Hematopoietic multipotent progenitor cell treated with erythropoietin and hydrocortisone succinate and interleukin-3 and kit ligand, for 8 days (in vitro differentiated cells): ENCODE results near the gene CAPN12.
"Not testable (repeated sequence)": the region's sequence is repeated elsewhere in the genome, so short reads cannot be mapped to it uniquely, and the experiment has no call there.

ENCODE experiments used
- DNase-seq: peaks from one replicate; pipeline ENCODE4 v3.0.0-alpha.2; 2015

CAPN12 gene, protein sequence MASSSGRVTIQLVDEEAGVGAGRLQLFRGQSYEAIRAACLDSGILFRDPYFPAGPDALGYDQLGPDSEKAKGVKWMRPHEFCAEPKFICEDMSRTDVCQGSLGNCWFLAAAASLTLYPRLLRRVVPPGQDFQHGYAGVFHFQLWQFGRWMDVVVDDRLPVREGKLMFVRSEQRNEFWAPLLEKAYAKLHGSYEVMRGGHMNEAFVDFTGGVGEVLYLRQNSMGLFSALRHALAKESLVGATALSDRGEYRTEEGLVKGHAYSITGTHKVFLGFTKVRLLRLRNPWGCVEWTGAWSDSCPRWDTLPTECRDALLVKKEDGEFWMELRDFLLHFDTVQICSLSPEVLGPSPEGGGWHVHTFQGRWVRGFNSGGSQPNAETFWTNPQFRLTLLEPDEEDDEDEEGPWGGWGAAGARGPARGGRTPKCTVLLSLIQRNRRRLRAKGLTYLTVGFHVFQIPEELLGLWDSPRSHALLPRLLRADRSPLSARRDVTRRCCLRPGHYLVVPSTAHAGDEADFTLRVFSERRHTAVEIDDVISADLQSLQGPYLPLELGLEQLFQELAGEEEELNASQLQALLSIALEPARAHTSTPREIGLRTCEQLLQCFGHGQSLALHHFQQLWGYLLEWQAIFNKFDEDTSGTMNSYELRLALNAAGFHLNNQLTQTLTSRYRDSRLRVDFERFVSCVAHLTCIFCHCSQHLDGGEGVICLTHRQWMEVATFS

DNA sequence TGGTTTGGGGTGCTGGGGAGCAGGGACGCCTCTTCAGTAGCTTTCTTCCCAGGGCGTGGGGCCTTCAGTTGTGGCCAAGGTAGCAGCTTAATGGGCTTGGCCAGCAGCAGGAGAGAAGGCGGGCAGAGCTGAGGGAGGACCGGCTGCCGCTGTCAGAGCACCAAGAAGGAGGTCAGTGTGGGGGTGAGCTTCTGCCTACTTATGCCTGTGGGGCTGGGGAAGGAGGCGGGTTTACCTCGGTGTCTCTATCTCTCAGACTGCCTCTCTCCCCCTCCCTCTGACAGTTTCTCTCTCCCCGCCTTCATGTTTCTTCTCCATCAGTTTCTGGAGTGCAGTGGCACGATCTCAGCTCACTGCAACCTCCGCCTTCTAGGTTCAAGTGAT lies at the start of gene CAPN12:
TSS of gene CAPN12 (minus strand) at position 177 of the 384 bp plus-strand sequence. CDS start 309 bp downstream, outside the sequence.
- no peak for DNase-seq

DNA sequence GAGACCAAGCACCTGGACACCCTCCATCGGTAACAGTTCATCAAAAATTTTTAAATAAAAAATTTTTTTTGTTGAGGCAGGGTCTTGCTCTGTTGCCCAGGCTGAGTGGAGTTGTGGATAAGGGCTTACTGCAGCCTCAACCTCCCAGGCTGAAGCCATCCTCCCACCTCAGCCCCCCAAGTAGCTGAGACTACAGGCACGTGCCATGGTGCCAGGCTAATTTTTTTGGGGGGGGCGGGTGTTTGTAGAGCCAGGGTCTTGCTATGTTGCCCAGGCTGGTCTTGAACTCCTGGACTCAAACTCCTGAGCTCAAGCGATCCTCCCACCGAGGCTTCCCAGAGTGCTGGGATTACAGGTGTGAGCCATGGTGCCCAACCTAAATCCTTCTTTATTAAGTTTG lies 49.4 kb upstream of the CAPN12 start:
- no peak for DNase-seq

DNA sequence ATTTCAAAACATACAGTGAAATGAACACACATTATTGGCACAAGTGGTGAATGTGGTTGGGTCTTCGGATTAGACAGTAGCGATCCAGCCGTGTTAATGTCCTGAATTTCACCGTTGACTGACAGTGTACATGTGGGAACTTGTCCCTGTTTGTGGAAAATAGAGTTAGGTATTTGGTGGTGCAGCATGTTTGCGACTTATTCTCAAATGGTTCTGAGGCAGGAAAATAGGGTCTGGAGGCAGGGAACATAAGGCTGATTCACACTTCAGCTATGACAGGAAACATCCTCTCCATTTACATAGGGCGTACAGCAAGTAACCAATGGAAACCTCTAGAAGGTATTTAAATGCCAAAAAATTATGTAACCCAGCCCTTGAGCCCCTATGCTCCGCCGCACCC lies 48.9 kb upstream of the CAPN12 start:
- no peak for DNase-seq

DNA sequence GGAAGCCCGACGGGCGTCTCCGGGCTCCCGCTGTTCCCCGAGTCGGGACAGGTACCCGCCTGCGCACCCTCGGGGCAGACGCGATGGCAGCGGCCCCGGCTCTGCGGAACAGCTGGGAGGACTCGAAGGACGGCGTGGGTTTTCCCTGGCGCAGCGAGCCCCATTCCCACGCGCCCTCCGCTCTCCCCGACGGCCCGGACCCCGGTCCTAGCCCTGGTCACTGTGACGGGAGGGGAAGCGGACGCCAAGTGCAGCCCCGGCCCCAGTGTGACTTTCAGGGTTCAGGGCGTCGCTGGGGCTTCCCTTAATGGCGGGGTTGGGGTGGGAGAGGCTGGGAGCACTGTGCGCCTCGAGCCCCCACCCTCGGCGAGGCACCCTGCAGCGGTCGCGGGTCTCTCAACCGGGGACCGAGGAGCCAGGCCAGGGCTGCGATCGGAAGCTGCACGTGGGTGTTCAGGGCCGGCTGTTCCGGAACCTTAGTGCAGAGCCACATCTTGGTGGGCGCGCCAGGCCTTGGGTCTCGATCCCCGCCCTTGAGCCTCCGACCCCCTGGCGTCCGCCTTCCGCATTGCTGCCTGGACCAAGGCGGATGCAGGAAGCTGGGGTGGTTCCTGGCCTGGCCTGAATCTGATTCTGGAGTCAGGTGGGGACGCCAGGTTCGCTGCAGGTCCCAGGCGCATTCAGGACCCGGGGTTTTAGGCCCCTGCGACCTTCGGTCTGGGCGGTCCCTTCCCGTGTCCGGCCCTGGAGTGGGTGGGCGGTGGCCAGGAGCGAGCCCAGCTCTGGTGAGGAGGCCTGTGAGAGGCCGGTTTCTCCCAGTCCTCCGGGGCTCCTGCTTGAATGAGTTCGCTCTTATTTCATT lies 48.2 kb upstream of the CAPN12 start:
- DNase-seq, result peak; percentile 37

DNA sequence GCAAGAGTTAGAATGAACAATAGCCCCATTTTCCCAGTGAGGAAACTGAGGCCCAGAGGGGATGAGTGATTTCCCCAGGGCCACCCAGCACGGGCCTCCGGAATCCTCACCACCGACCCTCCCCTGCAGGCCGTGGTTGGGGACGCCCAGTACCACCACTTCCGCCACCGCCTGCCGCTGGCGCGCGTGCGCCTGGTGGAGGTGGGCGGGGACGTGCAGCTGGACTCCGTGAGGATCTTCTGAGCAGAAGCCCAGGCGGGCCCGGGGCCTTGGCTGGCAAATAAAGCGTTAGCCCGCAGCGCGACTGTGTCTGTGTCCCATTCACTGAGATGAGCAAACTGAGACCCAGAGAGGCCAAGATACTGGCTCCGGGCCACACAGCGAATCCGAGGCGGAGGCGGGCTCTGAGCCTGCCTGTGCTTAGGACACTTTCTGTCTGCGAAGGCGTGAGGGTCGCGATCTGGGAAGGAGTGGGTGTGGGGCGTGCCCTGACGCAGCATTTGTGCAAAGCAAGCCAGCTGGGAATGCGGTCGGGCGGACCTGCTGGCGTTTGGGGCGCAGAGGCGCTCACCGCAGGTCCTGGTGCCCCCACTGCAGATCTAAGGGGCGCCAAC lies 47.3 kb upstream of the CAPN12 start:
- not testable (repeated sequence) for DNase-seq

DNA sequence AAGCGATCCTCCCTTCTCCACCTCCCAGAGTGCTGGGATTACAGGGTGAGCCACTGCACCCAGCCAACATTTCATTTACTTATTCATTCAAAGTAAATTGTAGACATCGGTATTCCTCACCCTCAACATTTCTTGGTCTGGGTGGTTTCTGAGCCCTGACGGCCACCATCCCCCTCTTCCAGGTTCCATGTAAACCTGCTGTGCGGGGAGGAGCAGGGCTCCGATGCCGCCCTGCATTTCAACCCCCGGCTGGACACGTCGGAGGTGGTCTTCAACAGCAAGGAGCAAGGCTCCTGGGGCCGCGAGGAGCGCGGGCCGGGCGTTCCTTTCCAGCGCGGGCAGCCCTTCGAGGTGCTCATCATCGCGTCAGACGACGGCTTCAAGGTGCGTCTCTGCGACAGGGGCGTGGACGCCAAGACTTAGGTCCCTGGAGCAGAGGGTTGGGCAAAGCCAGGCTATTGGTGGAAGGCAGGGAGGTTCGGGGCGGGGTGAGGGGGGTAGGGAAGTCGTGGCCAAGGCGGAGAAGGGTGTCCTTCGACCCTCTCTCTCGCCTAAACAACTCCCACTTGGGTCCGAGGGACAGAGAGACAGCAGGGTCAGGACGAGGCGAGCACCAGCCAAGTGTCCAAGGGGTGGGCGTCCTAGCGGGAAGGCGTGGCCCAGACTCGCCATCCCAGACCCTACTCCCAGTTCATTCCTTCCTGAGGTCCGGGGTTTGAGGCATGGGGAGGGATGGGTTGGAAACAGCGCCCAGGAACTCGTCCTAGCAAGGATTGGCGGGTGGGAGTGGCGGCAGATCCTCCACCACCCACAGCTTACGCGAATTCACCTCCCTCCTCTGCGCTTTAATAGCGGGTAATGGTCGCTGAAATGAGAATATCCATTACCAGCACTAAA lies 46.5 kb upstream of the CAPN12 start:
- DNase-seq, result not testable (repeated sequence)

DNA sequence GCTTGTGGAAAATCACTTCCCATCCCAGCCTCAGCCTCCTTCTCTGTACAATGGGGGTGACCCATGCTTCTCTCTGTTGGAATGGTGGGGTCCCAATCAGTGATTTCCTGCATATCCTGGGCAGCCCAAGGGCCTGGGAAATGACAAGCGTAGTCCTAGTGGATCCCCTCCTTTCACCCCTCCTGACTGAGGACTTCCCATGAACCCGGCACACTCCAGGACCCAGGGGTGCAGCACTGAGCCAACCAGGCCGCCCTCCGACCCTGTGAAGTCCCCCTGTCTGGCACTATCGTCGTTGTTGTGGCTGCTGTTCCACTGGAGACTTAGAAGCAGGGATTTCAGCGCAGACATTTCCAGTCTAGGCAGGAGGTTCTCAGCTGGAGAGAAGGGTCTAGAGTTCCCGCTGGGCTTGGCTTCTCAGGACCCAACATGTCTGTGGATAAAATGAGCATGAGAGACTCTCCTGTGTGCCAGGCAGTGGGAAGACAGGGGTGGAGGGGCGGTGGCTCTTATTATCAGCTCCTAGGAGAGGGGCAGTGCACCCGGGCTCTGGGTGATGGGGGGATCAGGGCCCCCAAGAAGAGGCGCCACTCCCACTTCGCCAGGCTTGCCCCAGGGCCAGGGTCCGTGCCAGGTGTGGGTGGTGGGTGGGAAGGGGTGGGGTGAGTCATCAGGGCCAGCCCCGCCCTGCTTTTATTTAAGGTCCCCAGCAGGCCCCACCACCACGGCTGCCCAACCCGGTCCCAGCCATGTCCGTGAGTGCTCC lies 44.4 kb upstream of the CAPN12 start, which contains the start of gene LGALS7B:
TSS of gene LGALS7B (plus strand) at position 723 of the 766 bp plus-strand sequence. CDS start at position 750, 27 bp downstream.
- DNase-seq, result no peak

DNA sequence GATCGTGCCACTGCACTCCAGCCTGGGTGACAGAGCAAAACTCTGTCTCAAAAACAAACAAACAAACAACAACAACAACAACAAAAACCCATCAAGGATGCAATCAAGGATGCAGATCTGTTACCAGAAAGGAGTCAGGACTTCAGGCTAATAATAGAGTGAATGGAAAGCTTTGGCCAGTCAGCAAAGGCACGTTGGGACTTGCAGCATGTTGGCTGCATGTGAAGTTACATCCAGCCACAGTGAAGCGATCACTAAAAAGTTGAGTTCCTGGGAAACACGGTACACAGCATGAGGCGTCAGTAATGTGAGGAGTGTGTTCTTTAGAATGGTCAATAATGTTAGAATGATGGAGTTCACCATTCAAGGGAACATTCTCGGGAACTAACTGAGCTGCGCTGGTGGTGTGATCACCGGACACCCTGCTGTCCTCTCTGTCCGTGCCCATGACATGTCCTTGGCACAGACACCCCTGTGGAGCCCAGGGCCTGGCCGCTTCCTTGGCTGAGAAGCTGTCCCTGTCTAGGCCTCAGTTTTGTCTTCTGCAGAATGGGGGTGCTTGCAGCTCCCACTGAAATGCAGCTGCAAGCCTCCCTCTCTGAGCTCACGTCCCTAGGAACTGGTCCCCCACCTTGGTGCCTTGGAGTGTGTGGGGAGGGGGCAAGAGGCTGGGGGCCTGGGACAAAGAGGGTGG lies 42.4 kb upstream of the CAPN12 start:
- DNase-seq, result no peak

DNA sequence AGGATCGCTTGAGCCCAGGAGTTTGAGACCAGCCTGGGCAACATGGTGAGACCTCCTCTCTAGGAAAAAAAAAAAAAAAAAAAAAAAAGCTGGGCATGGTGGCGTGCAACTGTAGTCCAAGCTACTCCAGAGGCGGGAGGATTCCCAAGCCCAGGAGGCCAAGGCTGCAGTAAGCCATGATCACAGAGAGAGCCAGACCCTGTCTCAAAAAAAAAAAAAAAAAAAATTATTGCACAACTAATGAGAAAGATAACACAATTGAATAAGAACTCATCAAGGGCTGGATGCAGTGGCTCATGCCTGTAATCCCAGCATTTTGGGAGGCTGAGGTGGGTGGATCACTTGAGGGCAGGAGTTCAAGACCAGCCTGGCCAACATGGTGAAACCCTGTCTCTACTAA lies 41.8 kb upstream of the CAPN12 start:
- DNase-seq, result not testable (repeated sequence)

DNA sequence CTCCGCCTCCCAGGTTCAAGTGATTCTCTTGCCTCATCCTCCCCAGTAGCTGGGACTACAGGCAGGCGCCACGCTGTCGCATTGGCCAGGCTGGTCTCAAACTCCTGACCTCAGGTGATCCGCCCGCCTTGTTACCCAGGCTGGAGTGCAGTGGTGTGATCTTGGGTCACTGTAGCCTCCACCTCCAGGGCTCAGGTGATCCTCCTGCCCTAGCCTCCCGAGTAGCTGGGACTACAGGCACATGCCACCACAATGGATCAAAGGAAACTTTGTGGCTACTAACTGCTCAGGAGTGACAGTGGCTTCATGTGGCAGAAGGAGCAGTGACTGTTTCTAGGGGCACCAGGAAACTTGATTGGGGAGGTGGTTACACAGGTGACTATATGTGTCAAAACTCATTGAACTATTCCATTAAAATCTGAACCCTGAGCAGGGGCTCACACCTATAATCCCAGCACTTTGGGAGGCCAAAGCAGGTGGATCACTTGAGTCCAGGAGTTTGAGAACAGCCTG lies 41.0 kb upstream of the CAPN12 start:
- no peak for DNase-seq

DNA sequence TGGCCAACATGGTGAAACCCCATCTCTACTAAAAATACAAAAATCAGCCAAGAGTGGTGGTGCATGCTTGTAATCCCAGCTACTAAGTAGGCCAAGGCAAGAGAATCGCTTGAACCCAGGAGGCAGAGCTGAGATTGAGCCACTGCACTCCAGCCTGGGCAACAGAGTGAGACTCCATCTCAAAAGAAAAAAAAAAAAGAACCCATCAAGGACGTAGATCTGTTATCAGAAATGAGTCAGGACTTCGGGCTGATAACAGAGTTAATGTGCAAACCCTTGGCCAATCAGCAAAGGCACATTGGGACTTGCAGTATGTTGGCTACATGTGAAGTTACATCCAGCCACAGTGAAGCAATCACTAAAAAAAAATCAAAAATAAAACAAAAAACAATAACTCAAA lies 40.0 kb upstream of the CAPN12 start:
- DNase-seq, result peak; percentile 28

DNA sequence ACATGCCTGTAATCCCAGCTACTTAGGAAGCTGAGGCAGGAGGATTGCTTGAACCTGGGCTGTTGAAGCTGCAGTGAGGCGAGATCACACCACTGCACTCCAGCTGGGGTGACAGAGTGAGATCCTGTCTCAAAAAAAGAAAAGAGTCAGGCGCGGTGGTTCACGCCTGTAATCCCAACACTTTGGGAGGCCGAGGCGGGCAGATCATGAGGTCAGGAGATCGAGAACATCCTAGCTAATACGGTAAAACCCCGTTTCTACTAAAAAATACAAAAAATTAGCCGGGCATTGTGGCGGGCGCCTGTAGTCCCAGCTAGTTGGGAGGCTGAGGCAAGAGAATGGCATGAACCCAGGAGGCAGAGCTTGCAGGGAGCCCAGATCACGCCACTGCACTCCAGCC lies 37.9 kb upstream of the CAPN12 start:
- not testable (repeated sequence) for DNase-seq

DNA sequence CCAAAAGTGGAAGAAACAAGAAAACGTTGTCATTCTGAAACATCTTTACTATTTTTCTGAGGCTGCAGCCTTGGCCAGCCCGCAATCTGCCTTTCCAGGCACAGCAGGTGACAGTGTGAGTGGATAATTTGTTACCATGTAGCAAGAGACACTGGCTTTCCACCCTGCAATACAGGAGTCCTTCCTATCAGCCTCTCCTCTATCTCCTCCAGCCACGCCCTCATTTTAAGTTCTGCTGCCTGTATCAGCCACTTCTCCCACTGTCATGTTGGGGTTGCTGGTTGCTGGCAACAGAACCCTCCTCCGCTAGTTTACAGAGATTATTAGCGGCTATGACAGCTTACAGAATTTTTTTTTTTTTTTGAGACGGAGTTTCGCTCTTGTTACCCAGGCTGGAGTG lies 36.8 kb upstream of the CAPN12 start:
- DNase-seq, result peak; percentile 88

DNA sequence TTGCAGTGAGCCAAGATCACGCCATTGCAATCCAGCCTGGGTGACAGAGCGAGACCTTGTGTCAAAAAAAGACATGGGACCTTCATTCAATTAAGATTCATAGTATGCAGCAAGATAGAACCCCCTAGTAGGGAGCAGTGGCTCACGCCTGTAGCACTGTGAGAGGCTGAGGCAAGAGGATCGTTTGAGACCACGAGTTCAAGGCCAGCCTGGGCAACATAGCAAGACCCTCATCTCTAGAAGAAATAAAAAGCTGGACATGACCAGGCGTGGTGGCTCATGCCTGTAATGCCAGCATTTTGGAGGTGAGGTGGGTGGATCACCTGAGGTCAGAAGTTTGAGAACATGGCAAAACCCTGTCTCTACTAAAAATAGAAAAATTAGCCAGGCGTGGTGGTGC lies 36.2 kb upstream of the CAPN12 start:
- no peak for DNase-seq

DNA sequence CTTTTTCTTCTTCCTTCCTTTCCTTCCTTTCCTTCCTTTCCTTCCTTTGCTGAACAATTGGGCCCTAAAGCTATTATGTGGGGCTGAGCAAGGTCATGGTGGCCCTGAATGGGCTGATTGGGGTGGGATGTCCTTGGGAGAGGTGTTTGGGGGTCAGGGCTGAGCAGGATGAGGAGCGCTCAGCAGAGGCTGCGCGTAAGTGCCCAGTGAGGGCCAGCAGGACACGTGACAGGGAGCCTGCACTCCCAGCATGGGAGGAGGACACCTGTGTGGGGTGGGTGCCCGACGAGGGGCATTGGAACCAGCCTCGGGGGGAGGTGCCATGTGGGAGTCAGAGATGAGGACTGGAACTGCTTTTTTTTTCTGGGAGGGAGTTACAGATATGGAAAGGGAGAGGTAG lies 34.5 kb upstream of the CAPN12 start:
- DNase-seq, result no peak

DNA sequence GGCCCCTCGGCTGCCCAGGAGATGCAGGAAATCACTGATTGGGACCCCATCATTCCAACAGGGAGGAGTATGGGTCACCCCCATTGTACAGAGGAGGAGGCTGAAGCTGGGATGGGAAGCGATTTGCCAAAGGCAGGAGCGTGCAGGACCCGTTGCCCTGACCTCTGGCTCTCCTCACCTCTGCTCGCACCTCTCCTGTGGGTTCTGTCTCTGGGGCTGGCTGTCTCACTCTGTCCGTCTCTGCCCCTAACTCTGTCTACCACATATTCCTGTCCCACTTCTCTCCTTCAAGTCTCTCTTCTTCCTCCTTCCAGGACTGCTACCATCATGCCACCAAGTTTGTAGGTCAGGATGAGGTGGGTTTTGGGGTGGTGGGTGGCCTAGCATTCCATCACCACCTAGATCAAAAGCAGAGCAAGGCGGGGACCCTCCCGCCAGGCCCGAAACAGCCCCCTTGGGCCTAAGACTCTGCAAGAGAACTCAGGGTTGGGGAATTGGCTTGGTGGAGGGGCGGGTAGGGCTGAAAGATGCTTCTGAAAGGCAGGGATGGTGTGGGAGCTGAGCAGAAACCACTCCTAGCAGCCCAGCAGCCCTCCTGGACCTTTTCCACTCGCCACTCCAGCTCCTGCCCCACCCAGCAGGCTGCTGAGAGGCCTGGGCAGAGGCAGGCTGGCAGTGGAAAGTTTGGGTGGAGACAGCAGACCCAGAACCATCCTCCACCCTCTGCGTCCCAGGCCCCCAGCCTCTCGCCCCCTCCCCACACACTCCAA lies 30.1 kb upstream of the CAPN12 start:
- DNase-seq, result no peak

DNA sequence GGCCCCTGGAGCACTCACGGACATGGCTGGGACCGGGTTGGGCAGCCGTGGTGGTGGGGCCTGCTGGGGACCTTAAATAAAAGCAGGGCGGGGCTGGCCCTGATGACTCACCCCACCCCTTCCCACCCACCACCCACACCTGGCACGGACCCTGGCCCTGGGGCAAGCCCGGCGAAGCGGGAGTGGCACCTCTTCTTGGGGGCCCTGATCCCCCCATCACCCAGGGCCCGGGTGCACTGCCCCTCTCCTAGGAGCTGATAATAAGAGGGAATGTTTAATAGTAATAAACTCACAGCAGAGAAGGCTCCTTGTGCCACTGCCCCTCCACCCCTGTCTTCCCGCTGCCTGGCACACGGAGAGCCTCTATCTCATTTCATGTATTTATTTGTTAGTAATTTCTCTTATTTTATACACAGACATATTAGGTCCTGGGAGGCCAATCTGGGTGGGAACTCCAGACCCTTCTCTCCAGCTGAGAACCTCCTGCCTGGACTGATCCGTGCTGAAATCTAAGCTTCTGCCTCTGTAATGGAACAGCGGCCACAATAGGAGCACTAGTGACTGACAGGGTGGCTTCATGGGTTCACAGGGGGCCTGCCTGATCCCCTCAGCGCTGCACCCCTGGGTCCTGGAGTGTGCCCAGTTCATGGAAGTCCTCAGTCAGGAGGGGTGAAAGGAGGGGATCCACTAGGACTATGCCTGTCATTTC lies 29.3 kb upstream of the CAPN12 start, which contains the start of gene LGALS7:
TSS of gene LGALS7 (minus strand) at position 49 of the 709 bp plus-strand sequence. CDS start at position 24, 25 bp downstream.
- DNase-seq, result no peak

DNA sequence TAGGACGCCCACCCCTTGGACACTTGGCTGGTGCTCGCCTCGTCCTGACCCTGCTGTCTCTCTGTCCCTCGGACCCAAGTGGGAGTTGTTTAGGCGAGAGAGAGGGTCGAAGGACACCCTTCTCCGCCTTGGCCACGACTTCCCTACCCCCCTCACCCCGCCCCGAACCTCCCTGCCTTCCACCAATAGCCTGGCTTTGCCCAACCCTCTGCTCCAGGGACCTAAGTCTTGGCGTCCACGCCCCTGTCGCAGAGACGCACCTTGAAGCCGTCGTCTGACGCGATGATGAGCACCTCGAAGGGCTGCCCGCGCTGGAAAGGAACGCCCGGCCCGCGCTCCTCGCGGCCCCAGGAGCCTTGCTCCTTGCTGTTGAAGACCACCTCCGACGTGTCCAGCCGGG lies 27.3 kb upstream of the CAPN12 start:
- DNase-seq, result not testable (repeated sequence)
